MCF 10A (cell line): ENCODE measurements around the gene ARRDC1. TPM values are rescaled to one million over a fixed set of nuclear protein-coding genes. Genes with fewer than 3 reads are reported as not detected.

Experiments used
- BruUV-seq: library from RNA; stranded (reverse); fragments of 400-500 nt; replicated peaks from 2 replicates; lab custom pipeline; 2021; lab: Mats Ljungman, UMichigan
- CTCF ChIA-PET: fragments of 300-600 bp; sonication (Branson Sonifier 250); formaldehyde crosslinking; extraction: SDS; loops from one replicate; lab custom pipeline; 2021; ENCODE audit warnings: antibody characterized with exemption, inconsistent platforms; lab: Yijun Ruan, JAX
- POLR2A ChIA-PET: fragments of 300-600, 350-650 bp; sonication (Branson Sonifier 250); formaldehyde crosslinking; extraction: SDS; loops from one replicate; lab custom pipeline; 2020; ENCODE audit warnings: antibody characterized with exemption, inconsistent platforms; lab: Yijun Ruan, JAX
- DNase-seq: peaks from one replicate; pipeline ENCODE4 v3.0.0-alpha.2; 2018; ENCODE audit not compliant: unreplicated experiment
- H3K27ac Mint-ChIP-seq: one replicate; pipeline ENCODE4 v1.8.0; 2022; ENCODE audit warnings: mild to moderate bottlenecking, low read depth, mixed read lengths; ENCODE audit not compliant: unreplicated experiment
- H3K27me3 Mint-ChIP-seq: one replicate; pipeline ENCODE4 v1.8.0; 2022; ENCODE audit warnings: mixed read lengths; ENCODE audit not compliant: insufficient read depth, unreplicated experiment
- H3K36me3 Mint-ChIP-seq: one replicate; pipeline ENCODE4 v1.8.0; 2022; ENCODE audit warnings: mild to moderate bottlenecking, moderate library complexity, mixed read lengths; ENCODE audit not compliant: insufficient read depth, unreplicated experiment
- H3K4me1 Mint-ChIP-seq: one replicate; pipeline ENCODE4 v1.8.0; 2022; ENCODE audit warnings: mixed read lengths; ENCODE audit not compliant: insufficient read depth, unreplicated experiment
- H3K4me3 Mint-ChIP-seq: one replicate; pipeline ENCODE4 v1.8.0; 2022; ENCODE audit warnings: mild to moderate bottlenecking, moderate library complexity, mixed read lengths; ENCODE audit not compliant: unreplicated experiment
- H3K9me3 Mint-ChIP-seq: one replicate; pipeline ENCODE4 v1.8.0; 2022; ENCODE audit warnings: mixed read lengths; ENCODE audit not compliant: unreplicated experiment
- intact Hi-C: fragments of 100-400 bp; cut with micrococcal nuclease; formaldehyde crosslinking; loops from 2 replicates; pipeline ENCODE4 v1.14.1; 2022
- total RNA-seq: library from RNA; stranded (reverse); gene quantifications from 2 replicates; pipeline ENCODE4 v1.2.3, GENCODE V29; 2022
- TF ChIP-seq, protein P1 (sequence below): fragments of 200-600 bp; IDR thresholded peaks from one replicate; pipeline ENCODE4 v1.8.0; 2022; ENCODE audit warnings: antibody characterized with exemption, mild to moderate bottlenecking; ENCODE audit not compliant: unreplicated experiment

ARRDC1 gene
- total RNA-seq, 1 experiment from 2014 or later = 125 TPM

DNA sequence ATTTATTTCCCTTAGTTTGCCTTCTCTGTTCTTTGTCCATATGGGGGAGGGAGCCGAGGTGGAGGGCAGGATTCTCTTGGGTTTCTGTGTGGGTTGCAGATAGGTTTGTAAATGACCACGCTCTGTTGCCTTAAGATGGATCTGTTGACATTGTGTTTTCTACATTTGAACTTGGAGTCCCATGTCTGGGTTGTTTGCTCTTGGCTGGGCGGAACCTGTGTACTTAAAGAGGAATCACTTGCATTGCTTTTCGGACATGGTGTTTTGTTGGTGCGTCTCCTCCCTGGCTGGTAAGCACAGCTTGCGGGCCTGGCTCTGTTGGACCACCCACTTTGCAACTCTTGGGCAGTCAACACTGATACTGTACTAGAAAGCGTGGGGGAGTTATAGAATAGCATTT is 59.2 kb downstream of the ARRDC1 start:
- Mint-ChIP-seq H3K27me3 (no peaks in the 10 kb centered on the region), H3K9me3 (no peaks in the 10 kb centered on the region), H3K4me3 (no peak overlapping the region), H3K4me1 (peaks cover 15% of the 10 kb centered on the region), H3K27ac (no peak overlapping the region), H3K36me3 (peaks cover 52% of the 10 kb centered on the region)
- no peak for DNase-seq
- no TSS peak for BruUV-seq
- ChIA-PET POLR2A (no interaction called here), CTCF (interaction anchor here (0.6 kb wide), 1 partner anchor 10 kb away, joined by 3 read pairs; no protein-coding TSS in a partner anchor)
- TF ChIP-seq, protein P1, sequence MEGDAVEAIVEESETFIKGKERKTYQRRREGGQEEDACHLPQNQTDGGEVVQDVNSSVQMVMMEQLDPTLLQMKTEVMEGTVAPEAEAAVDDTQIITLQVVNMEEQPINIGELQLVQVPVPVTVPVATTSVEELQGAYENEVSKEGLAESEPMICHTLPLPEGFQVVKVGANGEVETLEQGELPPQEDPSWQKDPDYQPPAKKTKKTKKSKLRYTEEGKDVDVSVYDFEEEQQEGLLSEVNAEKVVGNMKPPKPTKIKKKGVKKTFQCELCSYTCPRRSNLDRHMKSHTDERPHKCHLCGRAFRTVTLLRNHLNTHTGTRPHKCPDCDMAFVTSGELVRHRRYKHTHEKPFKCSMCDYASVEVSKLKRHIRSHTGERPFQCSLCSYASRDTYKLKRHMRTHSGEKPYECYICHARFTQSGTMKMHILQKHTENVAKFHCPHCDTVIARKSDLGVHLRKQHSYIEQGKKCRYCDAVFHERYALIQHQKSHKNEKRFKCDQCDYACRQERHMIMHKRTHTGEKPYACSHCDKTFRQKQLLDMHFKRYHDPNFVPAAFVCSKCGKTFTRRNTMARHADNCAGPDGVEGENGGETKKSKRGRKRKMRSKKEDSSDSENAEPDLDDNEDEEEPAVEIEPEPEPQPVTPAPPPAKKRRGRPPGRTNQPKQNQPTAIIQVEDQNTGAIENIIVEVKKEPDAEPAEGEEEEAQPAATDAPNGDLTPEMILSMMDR = no peak
- intact Hi-C loops = no loop called here

Other genes with a start within 250 kb of the ARRDC1 start
- 17.1 and 23.9 TPM in 2 replicates for gene EXD3, start 182.5 kb upstream of the ARRDC1 start, total RNA-seq
- gene NOXA1, start 182.3 kb upstream of the ARRDC1 start, total RNA-seq = 8.2 and 8.9 TPM in 2 replicates
- gene ENTPD8, start 164.3 kb upstream of the ARRDC1 start, total RNA-seq = not detected in 2 replicates
- gene NSMF, start 146.4 kb upstream of the ARRDC1 start, total RNA-seq = 37.8 and 43.1 TPM in 2 replicates
- gene PNPLA7, start 55.3 kb upstream of the ARRDC1 start, total RNA-seq = 0.86 and 1.2 TPM in 2 replicates
- 37.6 and 43.0 TPM in 2 replicates for gene MRPL41, start 53.8 kb upstream of the ARRDC1 start, total RNA-seq
- gene DPH7, start 26.8 kb upstream of the ARRDC1 start, total RNA-seq = 45.7 and 46.4 TPM in 2 replicates
- gene ZMYND19, start 15.2 kb upstream of the ARRDC1 start, total RNA-seq = 42.9 and 51.9 TPM in 2 replicates
- 77.2 and 79.7 TPM in 2 replicates for gene EHMT1, start 13.3 kb downstream of the ARRDC1 start, total RNA-seq